ENCODE data around the gene CCL7. TPM values are rescaled to one million over a fixed set of nuclear protein-coding genes. Genes with fewer than 3 reads are reported as not detected.
A peak's percentile ranks its signal among the peaks of the same experiment; 100 is the strongest.

Gene CCL7
- total RNA-seq, 1 donor: 0.36 TPM

DNA sequence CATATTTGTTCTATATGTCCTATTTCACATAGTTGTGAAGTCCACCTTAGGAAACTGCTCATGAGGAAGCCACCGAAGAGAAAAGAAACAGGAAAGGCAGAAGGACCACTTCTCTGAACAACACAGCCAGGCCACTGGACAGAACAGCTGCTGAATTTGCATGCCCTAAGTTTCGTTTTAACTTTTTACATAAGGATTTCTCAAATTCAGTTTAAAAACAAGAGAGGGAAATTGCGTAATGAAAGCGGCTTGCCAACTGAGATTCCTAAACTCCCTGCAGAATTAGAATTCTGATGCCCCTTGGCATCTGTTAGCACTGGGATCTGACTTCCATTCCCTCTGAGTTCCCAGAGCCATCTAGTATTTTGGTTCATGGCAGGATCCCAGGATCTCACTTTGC is 44.3 kb downstream of the CCL7 start:
- no peaks in the 10 kb centered on the region for H3K79me2 ChIP-seq (ENCODE audit: insufficient read depth, low read length)
- H4K20me1 ChIP-seq (ENCODE audit: insufficient read depth, low read length): no peaks in the 10 kb centered on the region
- peak overlapping the region; percentile 9 for H2AFZ ChIP-seq (ENCODE audit: low read length)
- peak overlapping the region; percentile 35 for H3K4me2 ChIP-seq (ENCODE audit: insufficient read depth, low read length)
- H3K27me3 ChIP-seq (ENCODE audit: insufficient read depth, low read length): no peaks in the 10 kb centered on the region
- peak overlapping the region; percentile 26 for H3K27ac ChIP-seq (ENCODE audit: low read depth, low read length)
- no peaks in the 10 kb centered on the region for H3K36me3 ChIP-seq (ENCODE audit: insufficient read depth, low read length)
- peaks cover 11% of the 10 kb centered on the region for H3K4me1 ChIP-seq (ENCODE audit: insufficient read depth, low read length)
- TF ChIP-seq, protein P1, sequence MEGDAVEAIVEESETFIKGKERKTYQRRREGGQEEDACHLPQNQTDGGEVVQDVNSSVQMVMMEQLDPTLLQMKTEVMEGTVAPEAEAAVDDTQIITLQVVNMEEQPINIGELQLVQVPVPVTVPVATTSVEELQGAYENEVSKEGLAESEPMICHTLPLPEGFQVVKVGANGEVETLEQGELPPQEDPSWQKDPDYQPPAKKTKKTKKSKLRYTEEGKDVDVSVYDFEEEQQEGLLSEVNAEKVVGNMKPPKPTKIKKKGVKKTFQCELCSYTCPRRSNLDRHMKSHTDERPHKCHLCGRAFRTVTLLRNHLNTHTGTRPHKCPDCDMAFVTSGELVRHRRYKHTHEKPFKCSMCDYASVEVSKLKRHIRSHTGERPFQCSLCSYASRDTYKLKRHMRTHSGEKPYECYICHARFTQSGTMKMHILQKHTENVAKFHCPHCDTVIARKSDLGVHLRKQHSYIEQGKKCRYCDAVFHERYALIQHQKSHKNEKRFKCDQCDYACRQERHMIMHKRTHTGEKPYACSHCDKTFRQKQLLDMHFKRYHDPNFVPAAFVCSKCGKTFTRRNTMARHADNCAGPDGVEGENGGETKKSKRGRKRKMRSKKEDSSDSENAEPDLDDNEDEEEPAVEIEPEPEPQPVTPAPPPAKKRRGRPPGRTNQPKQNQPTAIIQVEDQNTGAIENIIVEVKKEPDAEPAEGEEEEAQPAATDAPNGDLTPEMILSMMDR (IDR thresholded peaks at IDR 0.05; ENCODE audit: extremely low read depth, low read depth, low read length): no peak
- no peaks in the 10 kb centered on the region for H3K9me3 ChIP-seq (ENCODE audit: low read depth, low read length)
- no peak for DNase-seq (ENCODE audit: insufficient read length, low spot score, missing footprints)
- H3K4me3 ChIP-seq (ENCODE audit: insufficient read depth, low read length): no peak overlapping the region

DNA sequence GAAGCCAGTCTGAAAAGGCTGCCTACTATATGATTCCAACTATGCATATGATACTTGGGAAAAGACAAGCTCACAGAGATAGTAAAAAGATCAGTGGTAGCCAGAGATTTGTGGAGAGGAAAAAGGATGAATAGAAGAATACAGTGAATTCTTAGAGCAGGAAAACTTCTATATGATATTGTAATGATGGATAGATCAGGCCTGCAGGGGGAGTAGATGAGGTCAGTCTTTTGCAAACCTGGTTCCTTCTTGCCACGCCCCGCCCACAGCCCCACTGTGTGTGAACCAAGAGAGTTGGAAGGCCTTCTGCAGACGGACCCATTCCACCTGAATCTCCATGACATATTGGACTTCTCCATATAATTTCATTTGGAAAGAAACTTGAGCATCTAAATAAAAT is 48.5 kb downstream of the CCL7 start:
- no peaks in the 10 kb centered on the region for H4K20me1 ChIP-seq (ENCODE audit: insufficient read depth, low read length)
- H3K79me2 ChIP-seq (ENCODE audit: insufficient read depth, low read length): no peaks in the 10 kb centered on the region
- no peak overlapping the region for H3K4me3 ChIP-seq (ENCODE audit: insufficient read depth, low read length)
- TF ChIP-seq, protein P1 (IDR thresholded peaks at IDR 0.05; ENCODE audit: extremely low read depth, low read depth, low read length): peak; percentile 9
- no peak overlapping the region for H3K27ac ChIP-seq (ENCODE audit: low read depth, low read length)
- H3K4me2 ChIP-seq (ENCODE audit: insufficient read depth, low read length): no peak overlapping the region
- no peak for DNase-seq (ENCODE audit: insufficient read length, low spot score, missing footprints)
- no peaks in the 10 kb centered on the region for H3K27me3 ChIP-seq (ENCODE audit: insufficient read depth, low read length)
- peaks cover 8% of the 10 kb centered on the region for H3K4me1 ChIP-seq (ENCODE audit: insufficient read depth, low read length)
- no peaks in the 10 kb centered on the region for H3K36me3 ChIP-seq (ENCODE audit: insufficient read depth, low read length)
- no peaks in the 10 kb centered on the region for H3K9me3 ChIP-seq (ENCODE audit: low read depth, low read length)
- no peak overlapping the region for H2AFZ ChIP-seq (ENCODE audit: low read length)

DNA sequence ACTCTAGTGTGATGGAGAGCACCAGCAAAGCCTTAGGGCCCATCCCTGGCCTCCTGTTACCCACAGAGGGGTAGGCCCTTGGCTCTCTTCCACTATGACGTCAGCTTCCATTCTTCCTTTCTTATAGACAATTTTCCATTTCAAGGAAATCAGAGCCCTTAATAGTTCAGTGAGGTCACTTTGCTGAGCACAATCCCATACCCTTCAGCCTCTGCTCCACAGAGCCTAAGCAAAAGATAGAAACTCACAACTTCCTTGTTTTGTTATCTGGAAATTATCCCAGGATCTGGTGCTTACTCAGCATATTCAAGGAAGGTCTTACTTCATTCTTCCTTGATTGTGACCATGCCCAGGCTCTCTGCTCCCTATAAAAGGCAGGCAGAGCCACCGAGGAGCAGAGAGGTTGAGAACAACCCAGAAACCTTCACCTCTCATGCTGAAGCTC is 49.0 kb downstream of the CCL7 start, which contains the start of gene CCL8:
Gene CCL8 (plus strand): TSS at position 397 of the 445 bp plus-strand sequence. CDS start 67 bp downstream, outside the sequence.
- Histone ChIP-seq H3K4me3 (ENCODE audit: insufficient read depth, low read length) (no peak within 1 kb of the TSS), H3K27me3 (ENCODE audit: insufficient read depth, low read length) (no peaks in the 10 kb centered on the region), H2AFZ (ENCODE audit: low read length) (no peak within 1 kb of the TSS), H3K4me2 (ENCODE audit: insufficient read depth, low read length) (no peak within 1 kb of the TSS), H3K4me1 (ENCODE audit: insufficient read depth, low read length) (peaks cover 2% of the 10 kb centered on the region), H3K79me2 (ENCODE audit: insufficient read depth, low read length) (no peaks in the 10 kb centered on the region), H3K36me3 (ENCODE audit: insufficient read depth, low read length) (no peaks in the 10 kb centered on the region), H3K27ac (ENCODE audit: low read depth, low read length) (no peak within 1 kb of the TSS), H4K20me1 (ENCODE audit: insufficient read depth, low read length) (no peaks in the 10 kb centered on the region), H3K9me3 (ENCODE audit: low read depth, low read length) (no peaks in the 10 kb centered on the region)
- TF ChIP-seq, protein P1 (IDR thresholded peaks at IDR 0.05; ENCODE audit: extremely low read depth, low read depth, low read length): no peak
- no peak for DNase-seq (ENCODE audit: insufficient read length, low spot score, missing footprints)

Other genes starting within 250 kb of the CCL7 start
- gene CCL2, start 14.9 kb upstream of the CCL7 start, total RNA-seq: 56.3 and 70.9 TPM in 2 replicates
- gene CCL11, start 15.5 kb downstream of the CCL7 start, total RNA-seq: not detected in 2 replicates
- gene CCL8, start 49.2 kb downstream of the CCL7 start, total RNA-seq: 0.36 TPM in 1 of 2 replicates, not detected in the other
- 0.36 TPM in 1 of 2 replicates, not detected in the other for gene CCL13, start 86.3 kb downstream of the CCL7 start, total RNA-seq
- not detected in 2 replicates for gene CCL1, start 93.0 kb downstream of the CCL7 start, total RNA-seq